Upper lobe of right lung (tissue), 1 donor: Measurements from ENCODE around the gene PADI3. TPM values are rescaled to one million over a fixed set of nuclear protein-coding genes. Genes with fewer than 3 reads are reported as not detected.

Source experiments
- ATAC-seq: fragments of 200-7000 bp; cut with Tn5 transposase; one replicate; pipeline ENCODE4 v1.9.1; 2020; ENCODE audit warnings: mild to moderate bottlenecking, moderate library complexity
- DNase-seq: peaks from one replicate; pipeline ENCODE4 v3.0.0-alpha.2; 2020
- H3K27ac ChIP-seq: fragments of 200-600 bp; one replicate; pipeline ENCODE4 v1.8.0; 2022
- H3K27me3 ChIP-seq: fragments of 200-600 bp; one replicate; pipeline ENCODE4 v1.8.0; 2022; ENCODE audit warnings: mild to moderate bottlenecking
- H3K36me3 ChIP-seq: fragments of 200-600 bp; one replicate; pipeline ENCODE4 v1.8.0; 2022
- H3K4me1 ChIP-seq: fragments of 200-600 bp; one replicate; pipeline ENCODE4 v1.8.0; 2022
- H3K4me3 ChIP-seq: fragments of 200-600 bp; one replicate; pipeline ENCODE4 v1.8.0; 2022; ENCODE audit warnings: mild to moderate bottlenecking
- H3K9me3 ChIP-seq: fragments of 200-600 bp; one replicate; pipeline ENCODE4 v1.8.0; 2022
- intact Hi-C: fragments of 100-400 bp; cut with DNase I; formaldehyde crosslinking; loops from one replicate; pipeline ENCODE4 v1.11.0; 2022
- total RNA-seq: library from RNA; stranded (reverse); fragmentation: NEBNext Ultra II Directional; extraction: Animal tissue kit (Norgen Biotek cat#: 25700); gene quantifications from one replicate; pipeline ENCODE4 v1.2.1, GENCODE V29; 2021
- TF ChIP-seq, protein P1 (sequence below): fragments of 200-600 bp; IDR thresholded peaks from one replicate; pipeline ENCODE4 v1.8.0; 2022; ENCODE audit warnings: antibody characterized with exemption
- donor health status: DM: no; HTN: yes; CAD: no; lungs with severe emphysema.

Gene PADI3
- total RNA-seq, 1 donor from 2014 or later, result not detected

DNA sequence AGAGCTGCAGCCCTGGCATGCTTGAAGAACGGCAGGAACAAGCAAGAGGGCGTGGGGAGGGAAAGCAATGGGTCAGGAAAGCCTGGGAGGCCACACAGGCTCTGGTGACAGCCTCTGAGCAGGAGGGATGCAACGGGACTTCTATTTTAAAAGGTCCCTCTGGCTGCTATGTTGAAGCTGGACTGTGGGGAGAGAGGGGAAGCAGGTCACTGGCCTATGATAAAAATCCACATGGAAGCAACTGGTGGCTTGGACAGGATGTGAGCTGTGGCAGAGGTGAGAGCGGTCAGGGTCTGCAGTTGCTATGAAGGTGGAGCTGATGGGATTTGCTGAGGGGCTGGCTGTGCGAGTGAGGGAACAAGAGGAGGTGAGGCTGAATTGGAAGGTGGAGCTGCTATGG lies 32.8 kb upstream of the PADI3 start:
- no peak overlapping the region for H3K27ac ChIP-seq
- ATAC-seq (no peak), DNase-seq (no peak)
- TF ChIP-seq, protein P1, sequence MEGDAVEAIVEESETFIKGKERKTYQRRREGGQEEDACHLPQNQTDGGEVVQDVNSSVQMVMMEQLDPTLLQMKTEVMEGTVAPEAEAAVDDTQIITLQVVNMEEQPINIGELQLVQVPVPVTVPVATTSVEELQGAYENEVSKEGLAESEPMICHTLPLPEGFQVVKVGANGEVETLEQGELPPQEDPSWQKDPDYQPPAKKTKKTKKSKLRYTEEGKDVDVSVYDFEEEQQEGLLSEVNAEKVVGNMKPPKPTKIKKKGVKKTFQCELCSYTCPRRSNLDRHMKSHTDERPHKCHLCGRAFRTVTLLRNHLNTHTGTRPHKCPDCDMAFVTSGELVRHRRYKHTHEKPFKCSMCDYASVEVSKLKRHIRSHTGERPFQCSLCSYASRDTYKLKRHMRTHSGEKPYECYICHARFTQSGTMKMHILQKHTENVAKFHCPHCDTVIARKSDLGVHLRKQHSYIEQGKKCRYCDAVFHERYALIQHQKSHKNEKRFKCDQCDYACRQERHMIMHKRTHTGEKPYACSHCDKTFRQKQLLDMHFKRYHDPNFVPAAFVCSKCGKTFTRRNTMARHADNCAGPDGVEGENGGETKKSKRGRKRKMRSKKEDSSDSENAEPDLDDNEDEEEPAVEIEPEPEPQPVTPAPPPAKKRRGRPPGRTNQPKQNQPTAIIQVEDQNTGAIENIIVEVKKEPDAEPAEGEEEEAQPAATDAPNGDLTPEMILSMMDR, result no peak
- H3K4me3 ChIP-seq, result no peak overlapping the region
- H3K36me3 ChIP-seq, result no peaks in the 10 kb centered on the region
- H3K27me3 ChIP-seq, result peaks cover 19% of the 10 kb centered on the region
- H3K4me1 ChIP-seq, result peaks cover 11% of the 10 kb centered on the region
- intact Hi-C loops, result no loop called here
- no peaks in the 10 kb centered on the region for H3K9me3 ChIP-seq

- intact Hi-C loops, result no loop called here
- no peaks in the 10 kb centered on the region for H3K36me3 ChIP-seq
- no peak overlapping the region for H3K27ac ChIP-seq
- DNase-seq (no peak), ATAC-seq (no peak)
- H3K9me3 ChIP-seq, result no peaks in the 10 kb centered on the region
- H3K4me1 ChIP-seq, result peaks cover 6% of the 10 kb centered on the region
- no peak overlapping the region for H3K4me3 ChIP-seq
- H3K27me3 ChIP-seq, result peaks cover 18% of the 10 kb centered on the region
- TF ChIP-seq, protein P1, result no peak
Observed at GRCh38 chr1:17217607-17218006, 31.3 kb upstream of the PADI3 start.

- no peak overlapping the region for H3K27ac ChIP-seq
- TF ChIP-seq, protein P1, result no peak
- no peak for ATAC-seq
- no peak overlapping the region for H3K4me3 ChIP-seq
- no peaks in the 10 kb centered on the region for H3K4me1 ChIP-seq
- no peaks in the 10 kb centered on the region for H3K36me3 ChIP-seq
- intact Hi-C loops, result no loop called here
- H3K27me3 ChIP-seq, result peaks cover 12% of the 10 kb centered on the region
- DNase-seq, result no peak
- no peaks in the 10 kb centered on the region for H3K9me3 ChIP-seq
Observed at GRCh38 chr1:17218939-17219338, 30.0 kb upstream of the PADI3 start.

DNA sequence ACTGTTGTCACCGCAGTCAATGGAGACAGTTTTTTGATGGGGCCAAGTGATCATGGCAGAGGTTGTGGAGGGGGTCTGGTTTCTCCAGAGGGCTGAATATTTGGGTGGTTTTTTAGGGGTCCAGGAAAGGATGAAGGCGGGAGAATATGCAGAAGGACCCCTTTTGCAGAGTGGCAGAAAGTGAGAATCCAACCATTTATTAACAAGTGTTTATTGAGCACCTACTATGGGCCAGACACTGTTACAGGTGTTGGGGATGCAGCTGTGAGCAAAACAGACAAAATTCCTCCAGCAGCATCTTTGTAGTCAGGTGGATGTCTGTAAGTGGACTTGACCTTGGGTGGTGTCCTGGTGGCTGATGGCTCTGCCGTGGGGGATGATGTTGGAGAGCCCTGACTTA lies 28.6 kb upstream of the PADI3 start:
- ATAC-seq, result no peak
- H3K36me3 ChIP-seq, result no peaks in the 10 kb centered on the region
- DNase-seq, result no peak
- H3K4me3 ChIP-seq, result no peak overlapping the region
- intact Hi-C loops, result no loop called here
- no peak overlapping the region for H3K27ac ChIP-seq
- H3K9me3 ChIP-seq, result no peaks in the 10 kb centered on the region
- TF ChIP-seq, protein P1, result no peak
- no peaks in the 10 kb centered on the region for H3K4me1 ChIP-seq
- H3K27me3 ChIP-seq, result peaks cover 6% of the 10 kb centered on the region

DNA sequence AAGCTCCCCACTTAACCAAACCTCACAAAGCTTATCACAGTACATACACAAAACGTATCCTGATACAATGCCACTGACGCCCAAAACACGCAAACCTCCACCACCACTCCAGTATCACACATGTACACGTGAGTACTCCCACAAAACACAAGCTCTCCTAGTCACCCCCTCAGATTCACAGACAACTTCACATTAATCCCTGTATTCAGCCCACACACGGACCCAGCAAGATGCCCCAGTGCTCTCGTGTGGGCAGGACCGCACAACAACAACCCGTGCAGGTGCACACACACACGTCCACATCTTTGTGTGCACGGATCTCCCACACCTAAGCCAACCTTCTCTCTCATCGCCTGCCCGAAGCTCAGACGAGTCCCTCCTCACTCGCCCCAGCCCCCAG lies 26.3 kb upstream of the PADI3 start:
- DNase-seq, result no peak
- intact Hi-C loops, result no loop called here
- Histone ChIP-seq H3K9me3 (no peaks in the 10 kb centered on the region), H3K36me3 (no peaks in the 10 kb centered on the region), H3K4me1 (no peaks in the 10 kb centered on the region), H3K27ac (no peak overlapping the region), H3K27me3 (no peaks in the 10 kb centered on the region), H3K4me3 (no peak overlapping the region)
- TF ChIP-seq, protein P1, result no peak
- ATAC-seq, result no peak

DNA sequence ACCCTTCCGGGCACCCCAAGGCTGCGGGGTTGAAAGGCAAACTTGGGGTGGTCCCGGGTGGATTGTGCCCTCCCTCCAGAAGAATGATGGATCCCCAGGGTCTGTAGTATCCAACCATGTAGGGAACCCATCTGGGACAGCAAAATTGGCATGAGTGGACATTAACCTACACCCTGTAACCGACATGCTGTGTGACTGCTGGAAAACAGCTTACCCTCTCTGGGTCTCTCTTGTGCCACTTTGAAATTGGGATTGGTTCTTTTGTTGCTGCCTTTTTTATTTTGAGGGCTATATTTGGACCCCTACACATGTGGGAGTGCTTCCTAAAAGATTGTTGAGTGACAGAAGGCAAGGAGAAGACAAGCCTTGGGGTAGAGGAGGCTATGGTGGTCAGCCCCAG lies 24.5 kb upstream of the PADI3 start:
- no peak for ATAC-seq
- Histone ChIP-seq H3K4me1 (no peaks in the 10 kb centered on the region), H3K9me3 (no peaks in the 10 kb centered on the region), H3K27me3 (no peaks in the 10 kb centered on the region), H3K27ac (no peak overlapping the region), H3K36me3 (no peaks in the 10 kb centered on the region), H3K4me3 (no peak overlapping the region)
- TF ChIP-seq, protein P1, result no peak
- intact Hi-C loops, result no loop called here
- DNase-seq, result no peak
